ENCODE results near the gene GBGT1.

GRCh38 chr9:133114886-133115603, 48.7 kb downstream of the GBGT1 start:
- TF ChIP-seq POLR2AphosphoS5 (IDR thresholded peaks at IDR 0.05; ENCODE audit: low read depth, low read length) (no peak), POLR2A (IDR thresholded peaks at IDR 0.05; ENCODE audit: low read depth, low read length) (no peak), TAF1 (IDR thresholded peaks at IDR 0.05; ENCODE audit: borderline replicate concordance, low read depth, low read length) (no peak)
